HL-60 (cell line): ENCODE measurements around the gene CTNNA3.

Source experiments
- GABPA ChIP-seq: IDR thresholded peaks from 2 replicates; pipeline ENCODE4 v1.6.1; 2012; ENCODE audit warnings: low read depth
- TF ChIP-seq, protein P1 (sequence below): IDR thresholded peaks from one replicate; pipeline ENCODE4 v1.5.1; 2011; ENCODE audit warnings: low read length, control low read depth, inconsistent platforms; ENCODE audit not compliant: insufficient read depth

DNA sequence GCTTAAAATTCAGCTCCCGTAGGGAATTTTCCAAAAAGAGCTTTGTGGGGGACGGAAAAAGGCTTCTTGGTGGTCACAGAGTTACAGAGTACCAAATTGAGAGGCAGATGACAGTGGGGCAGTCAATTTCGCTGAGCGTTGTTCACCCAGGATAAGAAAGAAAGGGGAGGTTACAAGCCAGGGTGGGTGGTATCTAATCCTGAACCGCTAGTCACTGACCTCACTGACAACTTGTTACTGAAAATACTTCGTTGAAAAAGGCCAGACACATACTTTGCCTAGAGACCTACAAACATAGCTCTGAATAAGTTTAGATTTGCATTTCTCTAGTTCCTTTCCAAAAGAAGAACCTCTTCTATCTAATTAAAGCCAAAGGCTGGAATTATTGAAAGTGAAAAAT lies at the start of gene CTNNA3:
- TF ChIP-seq, protein P1, sequence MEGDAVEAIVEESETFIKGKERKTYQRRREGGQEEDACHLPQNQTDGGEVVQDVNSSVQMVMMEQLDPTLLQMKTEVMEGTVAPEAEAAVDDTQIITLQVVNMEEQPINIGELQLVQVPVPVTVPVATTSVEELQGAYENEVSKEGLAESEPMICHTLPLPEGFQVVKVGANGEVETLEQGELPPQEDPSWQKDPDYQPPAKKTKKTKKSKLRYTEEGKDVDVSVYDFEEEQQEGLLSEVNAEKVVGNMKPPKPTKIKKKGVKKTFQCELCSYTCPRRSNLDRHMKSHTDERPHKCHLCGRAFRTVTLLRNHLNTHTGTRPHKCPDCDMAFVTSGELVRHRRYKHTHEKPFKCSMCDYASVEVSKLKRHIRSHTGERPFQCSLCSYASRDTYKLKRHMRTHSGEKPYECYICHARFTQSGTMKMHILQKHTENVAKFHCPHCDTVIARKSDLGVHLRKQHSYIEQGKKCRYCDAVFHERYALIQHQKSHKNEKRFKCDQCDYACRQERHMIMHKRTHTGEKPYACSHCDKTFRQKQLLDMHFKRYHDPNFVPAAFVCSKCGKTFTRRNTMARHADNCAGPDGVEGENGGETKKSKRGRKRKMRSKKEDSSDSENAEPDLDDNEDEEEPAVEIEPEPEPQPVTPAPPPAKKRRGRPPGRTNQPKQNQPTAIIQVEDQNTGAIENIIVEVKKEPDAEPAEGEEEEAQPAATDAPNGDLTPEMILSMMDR: no peak
- TF ChIP-seq GABPA: no peak
